ENCODE measurements around the gene LGALS3.

The LGALS3 gene

GRCh38 chr14:55153951-55154350 lies 24.9 kb downstream of the LGALS3 start:
- in situ Hi-C loops (cut with MboI; ENCODE audit: low sequenced_read_pairs), result no loop called here
- H3K9me3 ChIP-seq, result no peaks in the 10 kb centered on the region
- no peak for DNase-seq (ENCODE audit: low spot score in 2 of 2)
- H3K4me3 ChIP-seq, result no peak overlapping the region
- H3K27me3 ChIP-seq (ENCODE audit: low read depth), result no peaks in the 10 kb centered on the region
- H3K4me1 ChIP-seq, result no peaks in the 10 kb centered on the region
- peaks cover 76% of the 10 kb centered on the region for H3K36me3 ChIP-seq (replicated peaks)

GRCh38 chr14:55157080-55157479 lies 28.0 kb downstream of the LGALS3 start:
- Histone ChIP-seq H3K4me1 (no peaks in the 10 kb centered on the region), H3K9me3 (no peaks in the 10 kb centered on the region), H3K4me3 (no peak overlapping the region), H3K36me3 (replicated peaks) (peaks cover 65% of the 10 kb centered on the region), H3K27me3 (ENCODE audit: low read depth) (no peaks in the 10 kb centered on the region)
- DNase-seq (ENCODE audit: low spot score in 2 of 2), result no peak
- in situ Hi-C loops (cut with MboI; ENCODE audit: low sequenced_read_pairs), result no loop called here

DNA sequence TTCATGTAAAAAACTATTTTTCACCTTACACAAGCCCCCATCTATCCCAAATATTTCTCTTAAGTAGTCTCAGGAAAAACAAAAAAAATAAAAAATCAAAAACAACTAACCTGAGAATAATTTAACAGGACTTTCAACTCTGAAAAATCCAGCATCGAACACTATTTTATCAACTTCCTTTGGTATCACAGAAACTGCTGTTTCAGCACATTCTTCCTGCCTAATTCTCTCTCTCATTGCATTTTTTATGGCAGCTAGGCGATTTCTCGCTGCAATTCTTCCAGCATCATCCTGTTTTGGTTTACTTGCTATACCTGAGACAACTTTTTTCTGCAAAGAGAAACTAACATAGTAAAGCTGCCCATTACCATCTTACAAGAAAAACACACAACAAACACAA lies 29.4 kb downstream of the LGALS3 start:
- Histone ChIP-seq H3K9me3 (no peaks in the 10 kb centered on the region), H3K27me3 (ENCODE audit: low read depth) (no peaks in the 10 kb centered on the region), H3K36me3 (replicated peaks) (peaks cover 63% of the 10 kb centered on the region), H3K4me1 (no peaks in the 10 kb centered on the region), H3K4me3 (no peak overlapping the region)
- in situ Hi-C loops (cut with MboI; ENCODE audit: low sequenced_read_pairs), result no loop called here
- DNase-seq (ENCODE audit: low spot score in 2 of 2), result no peak

DNA sequence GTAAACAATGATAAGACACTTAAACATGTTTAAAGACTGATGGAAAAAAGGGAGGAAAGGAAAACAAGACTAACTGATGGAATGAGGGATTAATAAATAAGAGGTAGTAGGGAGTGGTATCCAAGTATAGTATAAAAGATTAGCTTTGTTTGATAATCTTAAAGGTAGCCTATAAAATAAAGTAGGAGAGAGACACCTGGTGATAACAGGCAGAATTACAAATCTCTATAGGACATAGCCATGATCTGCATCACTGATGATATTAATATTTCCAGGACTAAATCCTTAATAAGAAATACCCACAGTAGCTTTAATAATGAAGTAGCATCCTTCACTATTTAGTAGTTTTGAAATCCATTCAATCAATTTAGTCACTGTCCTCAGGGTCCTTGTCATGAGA lies 31.9 kb downstream of the LGALS3 start:
- in situ Hi-C loops (cut with MboI; ENCODE audit: low sequenced_read_pairs), result no loop called here
- Histone ChIP-seq H3K4me3 (no peak overlapping the region), H3K27me3 (ENCODE audit: low read depth) (no peaks in the 10 kb centered on the region), H3K36me3 (replicated peaks) (peaks cover 71% of the 10 kb centered on the region), H3K9me3 (no peaks in the 10 kb centered on the region), H3K4me1 (no peaks in the 10 kb centered on the region)
- DNase-seq (ENCODE audit: low spot score in 2 of 2), result no peak

GRCh38 chr14:55170526-55170925 lies 41.5 kb downstream of the LGALS3 start:
- H3K36me3 ChIP-seq (replicated peaks), result peaks cover 74% of the 10 kb centered on the region
- H3K4me1 ChIP-seq, result no peaks in the 10 kb centered on the region
- no peaks in the 10 kb centered on the region for H3K9me3 ChIP-seq
- H3K27me3 ChIP-seq (ENCODE audit: low read depth), result no peaks in the 10 kb centered on the region
- in situ Hi-C loops (cut with MboI; ENCODE audit: low sequenced_read_pairs), result no loop called here
- DNase-seq (ENCODE audit: low spot score in 2 of 2), result no peak
- H3K4me3 ChIP-seq, result no peak overlapping the region

DNA sequence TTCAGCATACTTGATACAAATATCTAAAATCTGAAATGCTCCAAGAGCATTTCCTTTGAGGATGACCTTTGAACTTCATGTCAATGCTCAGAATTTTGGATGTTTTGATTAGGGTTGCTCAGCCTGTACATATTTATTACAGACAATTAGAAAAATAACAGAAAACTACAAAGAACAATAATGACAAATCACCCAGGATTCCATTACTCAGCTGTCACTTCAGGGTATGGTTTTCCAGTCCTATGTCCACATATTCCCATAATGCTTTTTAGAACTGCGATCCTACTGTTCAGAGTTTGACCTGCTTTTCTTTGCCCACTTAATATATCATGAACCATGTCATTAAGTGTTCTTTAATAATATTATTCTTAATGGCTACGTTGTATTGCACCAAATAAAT lies 51.0 kb downstream of the LGALS3 start:
- DNase-seq (ENCODE audit: low spot score in 2 of 2), result no peak
- Histone ChIP-seq H3K4me3 (no peak overlapping the region), H3K27me3 (ENCODE audit: low read depth) (no peaks in the 10 kb centered on the region), H3K9me3 (no peaks in the 10 kb centered on the region), H3K36me3 (replicated peaks) (peaks cover 86% of the 10 kb centered on the region), H3K4me1 (no peaks in the 10 kb centered on the region)
- in situ Hi-C loops (cut with MboI; ENCODE audit: low sequenced_read_pairs), result no loop called here

DNA sequence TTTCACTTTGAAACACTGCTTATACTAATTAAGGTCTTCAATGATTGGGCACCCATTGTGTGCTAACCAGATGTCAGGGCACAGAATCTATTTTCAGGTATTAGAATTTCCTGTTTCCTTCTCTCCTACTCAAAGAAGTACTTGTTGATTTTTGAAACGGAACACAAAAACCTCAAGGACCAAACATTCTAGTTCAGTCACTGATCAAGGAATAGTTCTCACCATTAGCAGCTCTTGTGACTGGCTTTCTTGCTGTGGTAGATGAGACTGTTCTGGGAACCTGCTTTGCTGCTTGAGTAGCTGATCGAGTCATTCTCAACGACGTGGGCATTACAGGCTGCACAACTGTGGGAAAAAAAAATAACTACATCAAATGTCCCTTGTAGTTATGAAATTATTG lies 51.4 kb downstream of the LGALS3 start:
- DNase-seq (ENCODE audit: low spot score in 2 of 2), result no peak

DNA sequence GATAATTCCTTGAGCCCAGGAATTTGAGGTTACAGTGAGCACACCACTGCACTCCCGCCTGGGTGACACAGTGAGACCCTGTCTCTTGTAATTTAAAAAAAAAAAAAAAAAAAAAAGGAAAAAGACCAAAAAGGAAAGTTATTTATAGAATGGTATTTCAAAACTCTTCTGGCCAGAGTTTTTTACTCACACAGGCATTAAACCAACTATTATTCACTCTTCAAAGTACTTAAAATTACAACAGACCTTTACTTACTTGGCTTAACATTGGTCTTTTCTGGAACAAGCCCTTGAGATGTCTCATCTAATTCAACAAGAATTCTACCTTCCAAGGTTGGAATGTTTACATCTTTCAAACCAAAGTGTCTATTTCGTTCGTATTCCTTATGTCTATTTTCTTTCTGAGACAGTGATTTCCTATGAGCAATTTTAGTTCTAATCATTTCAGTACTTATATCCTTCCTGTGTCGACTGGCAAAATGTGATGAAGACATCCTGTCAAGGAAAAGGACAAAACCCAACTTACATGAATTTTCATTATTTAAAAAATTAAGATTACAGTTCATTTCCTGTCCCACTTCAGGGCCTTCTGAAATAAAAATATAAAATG lies 59.7 kb downstream of the LGALS3 start:
- Histone ChIP-seq H3K4me3 (no peak overlapping the region), H3K9me3 (no peaks in the 10 kb centered on the region), H3K4me1 (peaks cover 15% of the 10 kb centered on the region), H3K36me3 (replicated peaks) (peaks cover 24% of the 10 kb centered on the region), H3K27me3 (ENCODE audit: low read depth) (no peaks in the 10 kb centered on the region)
- no peak for DNase-seq (ENCODE audit: low spot score in 2 of 2)
- in situ Hi-C loops (cut with MboI; ENCODE audit: low sequenced_read_pairs), result no loop called here

More for the DNA sequence above, 51.4 kb downstream of the LGALS3 start:
- in situ Hi-C loops (cut with MboI; ENCODE audit: low sequenced_read_pairs), result no loop called here
- no peaks in the 10 kb centered on the region for H3K27me3 ChIP-seq (ENCODE audit: low read depth)
- peaks cover 83% of the 10 kb centered on the region for H3K36me3 ChIP-seq (replicated peaks)
- H3K9me3 ChIP-seq, result no peaks in the 10 kb centered on the region
- H3K4me3 ChIP-seq, result no peak overlapping the region
- H3K4me1 ChIP-seq, result no peaks in the 10 kb centered on the region

GRCh38 chr14:55190906-55191202 lies 61.8 kb downstream of the LGALS3 start:
- H3K4me3 ChIP-seq, result peak overlapping the region; percentile 89
- peaks cover 15% of the 10 kb centered on the region for H3K4me1 ChIP-seq
- peaks cover 16% of the 10 kb centered on the region for H3K36me3 ChIP-seq (replicated peaks)
- in situ Hi-C loops (cut with MboI; ENCODE audit: low sequenced_read_pairs), result no loop called here
- no peaks in the 10 kb centered on the region for H3K9me3 ChIP-seq
- DNase-seq (ENCODE audit: low spot score in 2 of 2), result peak in 1 of 2 experiments; percentile 49
- H3K27me3 ChIP-seq (ENCODE audit: low read depth), result no peaks in the 10 kb centered on the region

DNA sequence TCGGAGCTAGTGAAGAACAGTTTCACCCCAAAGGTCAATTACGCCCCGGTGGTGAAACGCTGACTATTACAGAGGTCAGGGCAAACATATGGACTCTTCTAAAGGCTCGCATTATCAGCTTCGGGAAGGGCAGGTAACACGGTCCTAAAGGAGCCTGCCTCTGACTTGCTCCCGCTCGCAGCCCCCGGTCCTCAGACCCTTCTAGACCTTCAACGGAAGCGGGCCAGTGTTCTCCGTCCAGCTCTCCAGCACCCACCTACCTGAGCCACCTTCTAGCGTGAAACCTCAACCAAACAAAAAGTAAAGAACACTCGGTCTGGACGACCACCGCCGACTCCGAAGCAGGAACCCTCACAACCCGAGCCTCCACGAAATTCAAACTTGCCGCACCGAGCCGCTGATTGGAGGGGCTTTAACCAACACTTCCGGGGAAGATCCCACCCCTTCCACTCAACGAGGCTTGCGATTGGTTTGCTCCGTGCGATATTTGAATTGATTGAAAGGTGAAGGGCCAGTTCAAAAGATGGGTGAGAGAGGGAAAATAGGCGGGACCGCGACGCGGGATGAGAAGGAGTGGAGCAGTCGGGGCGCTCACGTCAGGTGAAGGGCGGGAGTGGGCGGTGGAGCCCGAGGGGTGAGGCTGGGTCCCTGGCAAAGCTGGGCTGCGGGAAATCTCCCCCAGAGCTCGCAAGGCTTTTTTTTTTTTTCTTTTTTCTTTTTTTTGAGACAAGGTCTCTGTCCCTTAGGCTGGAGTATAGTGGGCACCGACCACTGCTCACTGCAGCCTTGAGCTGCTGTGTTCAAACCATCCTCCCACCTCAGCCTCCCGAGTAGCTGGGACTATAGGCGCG lies 62.4 kb downstream of the LGALS3 start, which contains the start of gene DLGAP5:
TSS of gene DLGAP5 (minus strand) at position 383 of the 851 bp plus-strand sequence. CDS start 2,406 bp downstream, outside the sequence.
- Histone ChIP-seq H3K36me3 (replicated peaks) (peaks cover 10% of the 10 kb centered on the region), H3K4me3 (peak within 1 kb of the TSS; percentile 89), H3K9me3 (no peaks in the 10 kb centered on the region), H3K27me3 (ENCODE audit: low read depth) (no peaks in the 10 kb centered on the region), H3K4me1 (peaks cover 12% of the 10 kb centered on the region)
- in situ Hi-C loops (cut with MboI; ENCODE audit: low sequenced_read_pairs), result no loop called here
- peak; percentile 96 to 98 for DNase-seq (ENCODE audit: low spot score in 2 of 2)

GRCh38 chr14:55192054-55192621 lies 63.1 kb downstream of the LGALS3 start:
- peaks cover 9% of the 10 kb centered on the region for H3K4me1 ChIP-seq
- H3K4me3 ChIP-seq, result peak overlapping the region; percentile 89
- H3K36me3 ChIP-seq (replicated peaks), result peaks cover 8% of the 10 kb centered on the region
- DNase-seq (ENCODE audit: low spot score in 2 of 2), result no peak
- H3K9me3 ChIP-seq, result no peaks in the 10 kb centered on the region
- H3K27me3 ChIP-seq (ENCODE audit: low read depth), result no peaks in the 10 kb centered on the region
- in situ Hi-C loops (cut with MboI; ENCODE audit: low sequenced_read_pairs), result no loop called here

GRCh38 chr14:55194656-55195355 lies 65.8 kb downstream of the LGALS3 start:
- no peaks in the 10 kb centered on the region for H3K36me3 ChIP-seq (replicated peaks)
- H3K4me3 ChIP-seq, result no peak overlapping the region
- no peak for DNase-seq (ENCODE audit: low spot score in 2 of 2)
- no peaks in the 10 kb centered on the region for H3K27me3 ChIP-seq (ENCODE audit: low read depth)
- in situ Hi-C loops (cut with MboI; ENCODE audit: low sequenced_read_pairs), result no loop called here
- peaks cover 2% of the 10 kb centered on the region for H3K4me1 ChIP-seq
- H3K9me3 ChIP-seq, result no peaks in the 10 kb centered on the region

Data from HAP-1 (cell line).